NAMALWA (cell line): ENCODE measurements around the gene NCBP3.
"Not testable (repeated sequence)": the region's sequence is repeated elsewhere in the genome, so short reads cannot be mapped to it uniquely, and the experiment has no call there.

ENCODE experiments used
- DNase-seq: peaks from one replicate; pipeline ENCODE4 v3.0.0-alpha.2; 2015; ENCODE audit warnings: low spot score

Gene NCBP3

GRCh38 chr17:3809135-3809534 lies 36.9 kb downstream of the NCBP3 start:
- no peak for DNase-seq

GRCh38 chr17:3808701-3809100 lies 37.3 kb downstream of the NCBP3 start:
- DNase-seq = no peak

GRCh38 chr17:3805581-3805980 lies 40.5 kb downstream of the NCBP3 start:
- DNase-seq = no peak

- no peak for DNase-seq
These were observed 41.5 kb downstream of the NCBP3 start for GRCh38 chr17:3804503-3804931.

- DNase-seq = no peak
These were observed 42.8 kb downstream of the NCBP3 start for GRCh38 chr17:3803308-3803640.

GRCh38 chr17:3802461-3803307 lies 43.4 kb downstream of the NCBP3 start:
- DNase-seq = no peak

- no peak for DNase-seq
These were observed 44.3 kb downstream of the NCBP3 start for GRCh38 chr17:3801792-3802191.

GRCh38 chr17:3801347-3801746 lies 44.7 kb downstream of the NCBP3 start:
- DNase-seq = no peak

GRCh38 chr17:3800362-3801271 lies 45.4 kb downstream of the NCBP3 start, which contains the start of gene ITGAE:
TSS of gene ITGAE (minus strand) at chr17:3801188. CDS start at chr17:3801144, 44 bp downstream.
- DNase-seq = no peak

GRCh38 chr17:3799181-3799945 lies 46.7 kb downstream of the NCBP3 start:
- DNase-seq = no peak

- DNase-seq = no peak
These were observed 47.5 kb downstream of the NCBP3 start for GRCh38 chr17:3798273-3799180.

- no peak for DNase-seq
These were observed 49.2 kb downstream of the NCBP3 start for GRCh38 chr17:3796822-3797170.

GRCh38 chr17:3796110-3796821 lies 49.8 kb downstream of the NCBP3 start:
- DNase-seq = no peak

GRCh38 chr17:3795390-3796102 lies 50.5 kb downstream of the NCBP3 start:
- DNase-seq = no peak

- DNase-seq = no peak
These were observed 51.3 kb downstream of the NCBP3 start for GRCh38 chr17:3794557-3795389.

GRCh38 chr17:3794152-3794551 lies 51.9 kb downstream of the NCBP3 start:
- not testable (repeated sequence) for DNase-seq

- DNase-seq = not testable (repeated sequence)
These were observed 52.8 kb downstream of the NCBP3 start for GRCh38 chr17:3793258-3793657.

GRCh38 chr17:3792481-3792880 lies 53.6 kb downstream of the NCBP3 start:
- DNase-seq = no peak

GRCh38 chr17:3788200-3788599 lies 57.8 kb downstream of the NCBP3 start:
- DNase-seq = no peak
